KOPT-K1 (cell line): ENCODE measurements around the gene SF3A1.

Source experiments
- H3K27ac ChIP-seq: fragments of 200-600 bp; sonication (generic); 2 replicates; pipeline ENCODE4 v1.5.1; 2016; ENCODE audit warnings: antibody characterized with exemption, mild to moderate bottlenecking, low read depth, low read length; ENCODE audit not compliant: poor library complexity, severe bottlenecking
- H3K36me3 ChIP-seq: fragments of 200-600 bp; sonication (generic); 2 replicates; pipeline ENCODE4 v1.5.1; 2017; ENCODE audit warnings: antibody characterized with exemption, mild to moderate bottlenecking, low read length, moderate library complexity; ENCODE audit not compliant: insufficient read depth
- H3K9me3 ChIP-seq: fragments of 200-600 bp; sonication (generic); 2 replicates; pipeline ENCODE4 v1.5.1; 2017; ENCODE audit warnings: antibody characterized with exemption, low read length, mild to moderate bottlenecking; ENCODE audit not compliant: insufficient read depth, poor library complexity, severe bottlenecking

SF3A1 gene

DNA sequence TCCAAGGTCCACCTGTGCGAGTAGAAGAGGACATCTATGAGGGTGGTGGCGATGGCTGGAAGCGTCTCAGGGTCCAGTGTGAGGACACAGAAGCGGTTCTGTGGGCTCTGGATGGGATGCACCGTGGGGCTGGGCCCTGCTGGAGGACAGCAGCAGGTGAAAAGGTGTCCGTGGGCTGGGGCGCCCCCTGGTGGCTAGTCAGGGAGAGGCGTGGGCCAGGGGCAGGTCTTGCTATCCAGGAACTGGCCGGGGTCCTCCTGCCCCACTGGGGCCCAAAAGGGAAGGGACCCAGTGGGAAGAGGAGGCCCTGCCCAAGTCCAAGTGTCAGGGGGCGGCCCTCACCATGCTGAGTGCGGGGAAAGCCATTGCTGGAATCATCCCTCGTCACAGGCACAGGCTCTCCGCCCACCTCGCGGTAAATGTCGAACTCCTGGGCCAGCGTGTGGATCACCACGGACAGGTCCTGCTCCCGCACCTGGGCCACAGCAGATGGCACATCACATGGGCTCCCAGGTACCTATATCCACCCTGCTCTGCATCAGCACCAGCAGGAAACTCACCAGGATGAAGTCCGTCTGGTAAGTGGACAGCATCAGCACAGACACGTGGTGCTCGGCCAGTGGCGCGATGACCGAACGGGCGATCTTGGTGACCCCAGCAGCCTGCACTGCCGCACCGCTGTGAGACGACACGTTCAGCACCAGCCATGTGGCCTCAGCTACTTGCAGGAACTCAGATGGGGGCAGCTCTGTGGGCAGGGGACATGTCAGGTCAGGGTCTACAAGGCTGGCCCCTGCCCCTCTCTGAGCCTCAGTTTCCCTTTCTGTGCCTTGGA lies 69.7 kb downstream of the SF3A1 start:
- Histone ChIP-seq H3K27ac (peak overlapping the region; percentile 35), H3K36me3 (peaks cover 13% of the 10 kb centered on the region), H3K9me3 (no peaks in the 10 kb centered on the region)

GRCh38 chr22:30286331-30286730 lies 70.4 kb downstream of the SF3A1 start:
- Histone ChIP-seq H3K36me3 (peaks cover 6% of the 10 kb centered on the region), H3K27ac (peak overlapping the region; percentile 35), H3K9me3 (no peaks in the 10 kb centered on the region)

- Histone ChIP-seq H3K36me3 (peaks cover under 1% of the 10 kb centered on the region; the same call in 1 of the 2 replicates), H3K27ac (peak overlapping the region; percentile 35), H3K9me3 (no peaks in the 10 kb centered on the region)
Measured at GRCh38 chr22:30285846-30286200, 70.9 kb downstream of the SF3A1 start.

DNA sequence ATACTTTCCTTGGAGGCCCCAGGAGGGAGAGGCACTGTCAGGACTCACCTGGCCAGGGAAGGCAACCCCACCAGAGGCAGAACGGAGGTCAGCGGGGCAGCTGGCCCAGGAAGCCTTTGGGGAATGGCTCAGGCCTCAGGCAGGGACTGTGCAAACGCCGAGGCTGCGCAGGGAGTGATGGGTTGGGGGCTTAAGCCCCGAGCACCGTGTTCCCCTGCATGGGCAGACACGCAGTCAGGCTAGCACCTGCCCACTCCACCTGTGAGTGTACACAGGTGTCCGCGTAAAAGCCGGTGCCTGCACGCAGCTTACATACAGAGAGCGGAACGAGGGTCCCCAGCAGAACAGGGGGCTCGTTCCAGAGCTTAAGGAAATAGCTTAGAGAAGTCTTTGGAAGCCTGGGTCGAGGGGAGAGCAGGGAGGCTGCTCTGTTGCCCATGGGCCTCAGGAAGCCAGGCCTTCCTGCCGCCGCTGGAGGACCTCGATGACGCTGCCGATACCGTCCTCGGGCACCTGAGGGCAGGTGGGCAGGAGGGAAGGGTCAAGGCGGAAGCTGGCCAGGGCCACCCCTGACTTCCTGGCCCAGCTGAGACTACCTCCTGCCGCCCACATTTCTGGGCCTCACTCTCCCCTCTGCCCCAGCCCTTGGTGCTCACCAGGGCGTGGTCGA lies 71.4 kb downstream of the SF3A1 start:
- H3K36me3 ChIP-seq: no peaks in the 10 kb centered on the region
- H3K27ac ChIP-seq: peak overlapping the region; percentile 88
- H3K9me3 ChIP-seq: no peaks in the 10 kb centered on the region

- H3K36me3 ChIP-seq: no peaks in the 10 kb centered on the region
- H3K27ac ChIP-seq: peak overlapping the region; percentile 88
- no peaks in the 10 kb centered on the region for H3K9me3 ChIP-seq
Measured at GRCh38 chr22:30284666-30285065, 72.0 kb downstream of the SF3A1 start.

GRCh38 chr22:30284172-30284571 lies 72.5 kb downstream of the SF3A1 start:
- Histone ChIP-seq H3K9me3 (no peaks in the 10 kb centered on the region), H3K27ac (peak overlapping the region; percentile 88), H3K36me3 (no peaks in the 10 kb centered on the region)

GRCh38 chr22:30283342-30283741 lies 73.4 kb downstream of the SF3A1 start:
- H3K9me3 ChIP-seq: no peaks in the 10 kb centered on the region
- H3K36me3 ChIP-seq: no peaks in the 10 kb centered on the region
- peak overlapping the region; percentile 88 for H3K27ac ChIP-seq

- Histone ChIP-seq H3K27ac (peak overlapping the region; percentile 88), H3K36me3 (no peaks in the 10 kb centered on the region), H3K9me3 (no peaks in the 10 kb centered on the region)
Measured at GRCh38 chr22:30282616-30283046, 74.1 kb downstream of the SF3A1 start.
